A549 (cell line): ENCODE measurements around the gene TOM1L2.

Source experiments
- EP300 ChIP-seq, 2 experiments: fragments of >200 bp; sonication (Bioruptor Twin); formaldehyde crosslinking; IDR thresholded peaks; 2 replicates in 1 of 2; 3 replicates in 1 of 2; pipeline ENCODE4 v1.6.1; 2016 to 2017
- TF ChIP-seq, protein P1 (sequence below): IDR thresholded peaks from 2 replicates; pipeline ENCODE4 v1.6.1; 2012
- TF ChIP-seq, protein P2 (sequence below): fragments of >200 bp; sonication (Bioruptor Twin); formaldehyde crosslinking; IDR thresholded peaks from 3 replicates; pipeline ENCODE4 v1.5.1; 2016

DNA sequence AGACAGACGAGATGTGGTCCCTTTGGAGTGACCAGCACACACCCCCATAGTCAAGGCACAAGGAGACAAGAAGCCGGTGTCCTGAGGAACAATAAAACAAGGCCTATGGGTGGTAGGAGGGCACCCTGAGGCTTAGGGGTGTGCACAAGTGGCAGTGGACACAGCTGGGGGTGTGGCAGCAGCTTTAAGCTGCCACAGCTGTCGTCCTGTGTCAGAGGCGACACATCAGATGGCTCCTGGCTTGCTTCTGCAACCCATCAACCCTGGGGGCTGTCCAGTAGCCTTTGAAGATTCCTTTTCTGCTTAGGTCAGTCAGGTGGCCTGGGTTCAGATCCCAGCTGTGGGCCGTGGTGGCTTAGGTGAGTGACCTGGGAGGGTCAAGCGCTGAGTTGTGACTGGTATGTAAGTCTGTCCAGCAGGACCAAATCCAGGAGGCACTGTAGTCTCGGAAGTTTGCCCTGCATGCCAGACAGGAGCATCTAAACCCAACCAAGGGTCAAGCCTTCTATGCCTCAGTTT, 16.3 kb upstream of the TOM1L2 start:
- TF ChIP-seq, protein P1, sequence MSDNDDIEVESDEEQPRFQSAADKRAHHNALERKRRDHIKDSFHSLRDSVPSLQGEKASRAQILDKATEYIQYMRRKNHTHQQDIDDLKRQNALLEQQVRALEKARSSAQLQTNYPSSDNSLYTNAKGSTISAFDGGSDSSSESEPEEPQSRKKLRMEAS: no peak
- TF ChIP-seq EP300 (IDR thresholded peaks at IDR 0.05): no peak
- TF ChIP-seq, protein P2, sequence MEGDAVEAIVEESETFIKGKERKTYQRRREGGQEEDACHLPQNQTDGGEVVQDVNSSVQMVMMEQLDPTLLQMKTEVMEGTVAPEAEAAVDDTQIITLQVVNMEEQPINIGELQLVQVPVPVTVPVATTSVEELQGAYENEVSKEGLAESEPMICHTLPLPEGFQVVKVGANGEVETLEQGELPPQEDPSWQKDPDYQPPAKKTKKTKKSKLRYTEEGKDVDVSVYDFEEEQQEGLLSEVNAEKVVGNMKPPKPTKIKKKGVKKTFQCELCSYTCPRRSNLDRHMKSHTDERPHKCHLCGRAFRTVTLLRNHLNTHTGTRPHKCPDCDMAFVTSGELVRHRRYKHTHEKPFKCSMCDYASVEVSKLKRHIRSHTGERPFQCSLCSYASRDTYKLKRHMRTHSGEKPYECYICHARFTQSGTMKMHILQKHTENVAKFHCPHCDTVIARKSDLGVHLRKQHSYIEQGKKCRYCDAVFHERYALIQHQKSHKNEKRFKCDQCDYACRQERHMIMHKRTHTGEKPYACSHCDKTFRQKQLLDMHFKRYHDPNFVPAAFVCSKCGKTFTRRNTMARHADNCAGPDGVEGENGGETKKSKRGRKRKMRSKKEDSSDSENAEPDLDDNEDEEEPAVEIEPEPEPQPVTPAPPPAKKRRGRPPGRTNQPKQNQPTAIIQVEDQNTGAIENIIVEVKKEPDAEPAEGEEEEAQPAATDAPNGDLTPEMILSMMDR: no peak
